Panc1 (cell line): ENCODE measurements around the gene CITED4. TPM values are rescaled to one million over a fixed set of nuclear protein-coding genes. Genes with fewer than 3 reads are reported as not detected.

Experiments used
- ATAC-seq: fragments of 200-7000 bp; cut with Tn5 transposase; 2 replicates; pipeline ENCODE4 v1.9.1; 2020; ENCODE audit warnings: mild to moderate bottlenecking, moderate library complexity
- BruUV-seq: library from RNA; stranded (reverse); fragments of 400-500 nt; replicated peaks from 2 replicates; lab custom pipeline; 2021; lab: Mats Ljungman, UMichigan
- CTCF ChIA-PET: fragments of 300-600 bp; sonication (Branson Sonifier 250); formaldehyde crosslinking; loops from one replicate; lab custom pipeline; 2022; ENCODE audit warnings: antibody characterized with exemption; lab: Charles Lee
- POLR2A ChIA-PET: fragments of 300-600 bp; sonication (Branson Sonifier 250); formaldehyde crosslinking; loops from one replicate; lab custom pipeline; 2022; ENCODE audit warnings: antibody characterized with exemption; lab: Charles Lee
- DNase-seq: peaks from one replicate; pipeline ENCODE4 v3.0.0-alpha.2; 2010; ENCODE audit warnings: low read depth, low spot score
- H3K27ac ChIP-seq: 2 replicates; pipeline ENCODE4 v1.5.1; 2011; ENCODE audit warnings: mild to moderate bottlenecking, low read length, inconsistent platforms
- H3K27me3 ChIP-seq: fragments of 200-500 bp; sonication (Bioruptor generic); 2 replicates; pipeline ENCODE4 v1.6.0; 2014; ENCODE audit warnings: low read length, inconsistent platforms; ENCODE audit not compliant: control insufficient read depth, insufficient read depth
- H3K36me3 ChIP-seq: fragments of 200-500 bp; sonication (Bioruptor generic); 2 replicates; pipeline ENCODE4 v1.5.1; 2014; ENCODE audit warnings: inconsistent platforms, mild to moderate bottlenecking, low read length, moderate library complexity; ENCODE audit not compliant: control insufficient read depth, insufficient read depth
- H3K4me1 ChIP-seq: 2 replicates; pipeline ENCODE4 v1.5.1; 2011; ENCODE audit warnings: inconsistent platforms, mild to moderate bottlenecking, low read length, moderate library complexity; ENCODE audit not compliant: control insufficient read depth, insufficient read depth
- H3K4me3 ChIP-seq, 2 experiments: 2 replicates each; pipeline ENCODE4 v1.5.1; 2011 to 2012; ENCODE audit warnings: low read depth in 2 of 2, low read length in 2 of 2, mild to moderate bottlenecking in 2 of 2, inconsistent platforms in 1 of 2, moderate library complexity in 1 of 2
- H3K9me3 ChIP-seq: fragments of 200-500 bp; sonication (Bioruptor generic); 2 replicates; pipeline ENCODE4 v1.5.1; 2014; ENCODE audit warnings: low read depth, mild to moderate bottlenecking, inconsistent platforms, low read length, moderate library complexity; ENCODE audit not compliant: control insufficient read depth, insufficient read depth
- CTCF ChIP-seq: fragments of 450-650 bp; IDR thresholded peaks from 2 replicates; pipeline ENCODE4 v1.5.1; 2017; ENCODE audit warnings: mild to moderate bottlenecking
- POLR2AphosphoS5 ChIP-seq: IDR thresholded peaks from 2 replicates; pipeline ENCODE4 v1.6.1; 2012; ENCODE audit warnings: mild to moderate bottlenecking, low read depth, low read length, moderate library complexity
- REST ChIP-seq, 2 experiments: IDR thresholded peaks; 2 replicates each; pipeline ENCODE4 v1.6.1; 2011 to 2012; ENCODE audit warnings: low read depth in 2 of 2, control low read depth in 1 of 2, low read length in 1 of 2, mild to moderate bottlenecking in 1 of 2, moderate library complexity in 1 of 2; ENCODE audit not compliant: insufficient read depth in 1 of 2
- SIN3A ChIP-seq: IDR thresholded peaks from 2 replicates; pipeline ENCODE4 v1.6.1; 2012; ENCODE audit warnings: low read depth, mild to moderate bottlenecking, low read length, moderate library complexity, borderline replicate concordance; ENCODE audit not compliant: insufficient read depth
- TCF7L2 ChIP-seq: IDR thresholded peaks from 2 replicates; pipeline ENCODE4 v1.6.1; 2011; ENCODE audit warnings: mild to moderate bottlenecking, low read depth, low read length, inconsistent platforms
- in situ Hi-C: cut with HindIII; loops from 2 replicates; pipeline ENCODE4 v1.10.0; 2016; ENCODE audit warnings: low sequenced_read_pairs, low pct_unique_long_range_greater_than_20kb
- intact Hi-C: fragments of 100-400 bp; cut with micrococcal nuclease; formaldehyde crosslinking; loops from one replicate; pipeline ENCODE4 v1.10.0; 2022; ENCODE audit not compliant: unreplicated experiment
- total RNA-seq: library from RNA; stranded (reverse); gene quantifications from one replicate; pipeline ENCODE4 v1.2.1, GENCODE V29; 2021; ENCODE audit not compliant: unreplicated experiment

CITED4 gene
- total RNA-seq, 1 experiment from 2014 or later: 145 TPM

GRCh38 chr1:40823983-40824382 lies 38.2 kb downstream of the CITED4 start:
- no peak overlapping the region for H3K4me3 ChIP-seq
- peaks cover 9% of the 10 kb centered on the region for H3K4me1 ChIP-seq
- ChIA-PET CTCF (no interaction called here), POLR2A (interaction anchor here (0.9 kb wide), 1 partner anchor 12 kb away, joined by 3 read pairs; no protein-coding TSS in a partner anchor)
- no peaks in the 10 kb centered on the region for H3K27me3 ChIP-seq
- no TSS peak for BruUV-seq
- TF ChIP-seq CTCF: no peak
- no peak for TF ChIP-seq TCF7L2
- no peak for TF ChIP-seq SIN3A
- TF ChIP-seq POLR2AphosphoS5: no peak
- TF ChIP-seq REST (IDR thresholded peaks at IDR 0.05; ENCODE audit: insufficient read depth in 1 of 2, low read depth in 2 of 2, low read length in 1 of 2): no peak
- DNase-seq: no peak
- in situ Hi-C loops (no loop called here), intact Hi-C loops (no loop called here)
- H3K9me3 ChIP-seq: no peaks in the 10 kb centered on the region
- ATAC-seq: no peak
- no peak overlapping the region for H3K27ac ChIP-seq
- no peaks in the 10 kb centered on the region for H3K36me3 ChIP-seq

GRCh38 chr1:40823345-40823744 lies 38.8 kb downstream of the CITED4 start:
- in situ Hi-C loops: no loop called here
- Histone ChIP-seq H3K27me3 (no peaks in the 10 kb centered on the region), H3K4me3 (no peak overlapping the region), H3K36me3 (no peaks in the 10 kb centered on the region), H3K4me1 (peaks cover 9% of the 10 kb centered on the region), H3K27ac (no peak overlapping the region), H3K9me3 (no peaks in the 10 kb centered on the region)
- intact Hi-C loops: no loop called here
- DNase-seq (no peak), ATAC-seq (no peak)
- TF ChIP-seq CTCF (no peak), SIN3A (no peak), TCF7L2 (no peak), REST (IDR thresholded peaks at IDR 0.05; ENCODE audit: insufficient read depth in 1 of 2, low read depth in 2 of 2, low read length in 1 of 2) (no peak), POLR2AphosphoS5 (no peak)
- POLR2A ChIA-PET: interaction anchor here (0.5 kb wide), 1 partner anchor 8 kb away, joined by 3 read pairs; no protein-coding TSS in a partner anchor
- no TSS peak for BruUV-seq
- CTCF ChIA-PET: no interaction called here
